GM21447 (cell line): Measurements from ENCODE around the gene PCNX1.

Source experiments
- ATAC-seq: cut with Tn5 transposase; IDR thresholded peaks from one replicate; pipeline ENCODE4 v1.9.1; 2021; ENCODE audit not compliant: unreplicated experiment

Gene PCNX1

GRCh38 chr14:70955543-70956480 lies 48.6 kb downstream of the PCNX1 start:
- ATAC-seq: no peak

GRCh38 chr14:70956511-70956910 lies 49.3 kb downstream of the PCNX1 start:
- ATAC-seq: no peak

DNA sequence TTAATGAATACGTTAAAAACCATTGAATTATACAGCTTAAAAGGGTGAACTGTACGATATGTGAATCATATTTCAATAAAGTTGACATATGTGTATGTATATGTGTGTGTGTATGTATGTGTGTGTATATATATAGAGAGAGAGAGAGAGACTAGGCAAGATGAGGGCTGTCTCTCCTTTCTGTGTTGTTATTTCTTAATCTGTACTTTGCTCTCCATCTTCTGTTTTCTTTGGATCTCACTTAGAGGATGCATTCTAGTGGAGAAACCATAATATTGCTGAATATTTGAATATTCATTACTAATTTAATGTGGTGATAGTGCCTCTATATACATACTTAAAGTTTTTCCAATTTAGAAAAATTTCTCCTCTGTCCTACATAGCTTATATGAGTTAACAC lies 50.5 kb downstream of the PCNX1 start:
- ATAC-seq: no peak

- ATAC-seq: no peak
Observed at GRCh38 chr14:70962935-70963334, 55.7 kb downstream of the PCNX1 start.

- ATAC-seq: no peak
Observed at GRCh38 chr14:70964492-70964891, 57.2 kb downstream of the PCNX1 start.

DNA sequence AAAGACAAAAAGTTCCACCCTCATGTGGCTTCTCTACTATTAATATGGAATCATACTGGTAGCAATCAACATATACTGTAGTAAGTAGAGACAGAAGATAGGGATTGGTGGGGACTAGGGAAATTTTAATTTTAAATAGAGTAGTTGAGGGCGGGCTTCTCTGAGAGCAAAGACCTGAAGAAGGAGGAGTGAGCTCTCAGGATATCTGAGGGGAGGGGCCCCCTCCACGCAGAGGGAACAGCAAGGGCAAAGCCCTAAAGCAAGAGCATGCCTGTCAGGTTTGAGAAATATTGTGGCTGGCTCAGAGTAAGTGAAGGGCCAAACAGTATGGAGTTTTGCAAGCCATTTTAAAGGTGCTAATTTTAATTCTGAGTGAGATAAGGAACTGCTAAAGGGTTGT lies 64.3 kb downstream of the PCNX1 start:
- ATAC-seq: no peak

DNA sequence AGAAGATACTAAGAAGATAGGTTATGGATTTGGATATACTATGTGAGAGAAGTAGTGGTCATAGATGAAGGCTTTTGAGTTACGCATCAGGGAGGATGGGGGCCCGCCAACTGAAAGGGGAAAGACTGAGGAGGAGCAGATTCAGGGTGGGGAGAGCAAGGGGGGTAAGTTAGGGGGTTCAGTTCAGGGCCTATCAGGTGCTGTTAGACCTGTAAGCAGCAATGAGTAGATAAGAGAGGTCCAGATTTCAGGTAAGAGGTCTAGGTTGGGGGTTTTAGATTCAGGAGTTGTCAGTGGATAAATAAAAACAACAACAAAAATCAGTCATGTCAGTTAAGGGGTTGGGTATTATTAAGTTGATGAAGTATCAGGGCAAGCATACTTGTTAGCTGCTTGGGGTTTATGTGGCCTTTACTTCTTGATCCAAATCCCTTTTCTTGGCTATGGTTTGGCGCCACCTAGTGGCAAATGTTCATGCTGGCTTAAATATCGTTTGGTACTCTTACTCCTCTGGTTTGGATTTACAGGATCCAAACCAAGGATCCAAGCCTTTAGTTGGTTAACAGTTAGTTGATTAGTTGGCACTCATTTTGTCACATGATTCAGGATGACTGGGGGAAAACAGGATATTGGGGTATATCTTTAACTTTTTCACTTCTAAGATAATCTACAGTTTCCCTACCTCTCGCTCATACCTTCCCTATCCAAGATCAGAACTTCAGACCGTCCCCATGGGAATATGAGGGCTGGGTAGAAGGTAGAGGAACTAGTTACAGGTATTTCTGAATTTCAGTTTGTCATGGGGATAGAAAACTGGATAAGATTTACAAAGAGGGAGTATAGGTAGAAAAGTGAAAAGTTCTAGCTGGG lies 65.1 kb downstream of the PCNX1 start:
- no peak for ATAC-seq

- no peak for ATAC-seq
Observed at GRCh38 chr14:70976591-70976990, 69.3 kb downstream of the PCNX1 start.

GRCh38 chr14:70981000-70981952 lies 74.0 kb downstream of the PCNX1 start:
- ATAC-seq: no peak

GRCh38 chr14:70982200-70982599 lies 74.9 kb downstream of the PCNX1 start:
- ATAC-seq: no peak

GRCh38 chr14:70987041-70987440 lies 79.8 kb downstream of the PCNX1 start:
- ATAC-seq: no peak

- ATAC-seq: no peak
Observed at GRCh38 chr14:70988452-70988851, 81.2 kb downstream of the PCNX1 start.

DNA sequence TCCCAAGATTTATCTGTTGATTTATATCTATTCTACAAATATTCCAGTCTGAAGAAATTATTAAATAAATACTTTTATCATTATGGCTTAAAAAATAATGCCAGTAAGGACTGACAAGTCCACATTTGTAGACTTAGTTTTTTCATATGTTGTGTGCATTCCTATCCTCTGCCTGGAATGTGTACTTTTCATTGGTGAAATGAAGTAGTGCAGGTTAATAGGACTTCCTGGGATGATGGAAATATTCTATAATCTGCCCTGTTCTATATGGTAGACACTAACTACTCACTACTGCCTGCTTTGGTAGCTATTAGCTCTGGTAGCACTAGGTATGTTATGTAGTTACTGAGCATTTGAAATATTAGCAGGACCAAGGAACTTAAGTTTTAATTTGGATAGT lies 86.7 kb downstream of the PCNX1 start:
- no peak for ATAC-seq

DNA sequence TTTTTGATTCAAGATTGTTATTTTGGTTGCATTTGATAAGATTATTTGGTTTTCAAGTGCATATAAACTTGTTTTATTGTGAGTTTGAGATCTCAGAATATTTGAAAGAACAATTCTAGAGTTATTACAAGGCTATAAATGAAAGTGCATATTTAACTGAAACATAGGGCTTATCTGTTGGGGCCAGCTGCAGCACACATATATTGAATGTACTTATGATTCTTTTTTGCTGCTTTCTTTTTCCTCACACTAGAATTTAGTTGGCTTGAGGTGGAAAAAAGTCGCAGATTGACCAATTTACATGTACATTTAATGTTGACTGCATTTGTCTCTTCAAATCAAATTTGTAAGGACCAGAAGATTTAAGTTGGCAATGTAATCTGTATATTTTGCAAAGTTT lies 88.0 kb downstream of the PCNX1 start:
- no peak for ATAC-seq

DNA sequence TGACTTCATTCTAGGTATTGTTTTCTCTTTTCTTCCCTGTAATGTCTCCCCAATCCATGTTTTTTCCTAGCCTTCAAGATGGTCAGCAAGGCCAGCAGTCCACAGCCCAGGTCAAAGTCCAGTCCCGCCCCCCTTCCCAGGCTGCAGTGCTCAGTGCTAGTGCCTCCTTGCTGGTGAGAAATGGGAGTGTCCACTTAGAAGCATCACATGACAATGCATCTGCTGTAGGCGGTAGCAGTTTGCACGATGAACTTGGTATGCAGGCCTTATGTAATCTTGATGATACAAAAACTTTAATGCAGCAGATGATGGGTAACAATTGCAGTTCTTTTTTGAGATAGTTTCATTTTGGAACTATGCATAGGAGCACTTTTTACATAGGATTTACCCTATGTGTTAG lies 88.4 kb downstream of the PCNX1 start:
- ATAC-seq: no peak

- no peak for ATAC-seq
Observed at GRCh38 chr14:70999117-70999516, 91.9 kb downstream of the PCNX1 start.

DNA sequence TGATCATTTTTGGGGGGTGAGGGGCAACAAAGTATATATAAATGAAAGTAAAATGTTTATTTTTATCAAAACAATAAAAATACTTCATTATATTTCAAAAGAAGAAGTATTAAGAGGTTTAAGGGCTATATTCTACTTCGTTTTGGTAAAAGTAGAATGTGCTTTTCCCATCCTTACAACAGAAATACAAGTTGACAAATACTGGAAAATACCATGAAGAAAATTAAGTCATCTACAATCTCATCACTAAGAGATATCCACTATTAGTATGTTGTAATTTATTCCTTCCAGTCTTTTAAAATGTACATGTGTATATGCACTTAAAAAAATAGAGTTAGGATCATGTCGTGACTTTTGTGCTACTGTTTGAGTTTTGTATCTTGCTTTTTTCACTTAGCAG lies 92.8 kb downstream of the PCNX1 start:
- ATAC-seq: no peak

GRCh38 chr14:71001742-71002141 lies 94.5 kb downstream of the PCNX1 start:
- ATAC-seq: no peak

- no peak for ATAC-seq
Observed at GRCh38 chr14:71003156-71003555, 95.9 kb downstream of the PCNX1 start.

GRCh38 chr14:71004481-71004880 lies 97.2 kb downstream of the PCNX1 start:
- no peak for ATAC-seq

DNA sequence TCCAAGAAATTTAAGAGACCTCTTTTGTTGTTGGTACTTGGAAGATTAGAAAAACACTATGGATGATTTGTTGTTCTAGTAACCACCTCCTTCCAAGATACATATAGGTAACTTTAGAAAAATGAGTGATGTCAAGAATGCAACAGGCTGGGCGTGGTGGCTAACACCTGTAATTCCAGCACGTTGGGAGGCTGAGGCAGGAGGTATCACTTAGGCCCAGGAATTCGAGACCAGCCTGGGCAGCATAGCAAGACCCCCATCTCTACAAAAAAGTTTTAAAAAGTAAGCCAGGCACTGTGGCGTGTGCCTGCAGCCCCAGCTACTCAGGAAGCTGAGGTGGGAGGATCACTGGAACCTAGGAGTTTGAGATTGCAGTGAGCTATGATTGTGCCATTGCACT lies 97.8 kb downstream of the PCNX1 start:
- ATAC-seq: no peak
